Measurements from ENCODE around the gene ZBTB34.

DNA sequence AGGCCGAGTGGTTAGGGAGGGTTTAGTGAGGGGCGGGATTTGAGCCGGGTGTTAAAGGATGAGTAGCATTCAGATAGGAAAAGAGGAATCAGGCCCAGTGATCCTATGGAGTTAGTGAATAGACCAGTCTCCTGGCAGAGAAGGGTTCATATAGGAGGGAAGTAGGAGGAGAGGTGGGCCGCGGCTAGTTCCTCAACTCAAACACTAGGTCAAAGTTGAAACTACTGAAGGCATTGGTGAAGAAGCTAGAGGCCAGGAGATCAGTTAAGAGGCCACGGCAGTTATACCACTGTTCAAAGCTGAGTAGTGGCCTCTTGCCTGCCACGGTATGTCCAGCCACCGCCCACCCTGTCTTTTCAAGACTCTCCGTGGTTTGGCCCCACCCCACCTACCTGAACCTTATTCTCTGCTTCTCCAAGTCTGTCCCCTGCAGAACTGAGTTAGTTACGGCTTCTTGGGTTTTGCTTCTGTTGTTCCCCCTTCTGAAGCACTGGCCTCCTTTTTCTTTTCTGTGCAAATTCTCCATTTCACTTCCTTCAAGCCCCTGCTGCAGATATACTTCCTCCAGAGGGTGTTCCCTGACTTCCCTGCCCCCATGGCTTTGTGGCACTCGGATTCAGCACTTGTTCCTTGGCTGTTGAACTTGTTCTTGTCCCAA is 1.8 kb downstream of the ZBTB34 start:
- TF ChIP-seq, protein P1, sequence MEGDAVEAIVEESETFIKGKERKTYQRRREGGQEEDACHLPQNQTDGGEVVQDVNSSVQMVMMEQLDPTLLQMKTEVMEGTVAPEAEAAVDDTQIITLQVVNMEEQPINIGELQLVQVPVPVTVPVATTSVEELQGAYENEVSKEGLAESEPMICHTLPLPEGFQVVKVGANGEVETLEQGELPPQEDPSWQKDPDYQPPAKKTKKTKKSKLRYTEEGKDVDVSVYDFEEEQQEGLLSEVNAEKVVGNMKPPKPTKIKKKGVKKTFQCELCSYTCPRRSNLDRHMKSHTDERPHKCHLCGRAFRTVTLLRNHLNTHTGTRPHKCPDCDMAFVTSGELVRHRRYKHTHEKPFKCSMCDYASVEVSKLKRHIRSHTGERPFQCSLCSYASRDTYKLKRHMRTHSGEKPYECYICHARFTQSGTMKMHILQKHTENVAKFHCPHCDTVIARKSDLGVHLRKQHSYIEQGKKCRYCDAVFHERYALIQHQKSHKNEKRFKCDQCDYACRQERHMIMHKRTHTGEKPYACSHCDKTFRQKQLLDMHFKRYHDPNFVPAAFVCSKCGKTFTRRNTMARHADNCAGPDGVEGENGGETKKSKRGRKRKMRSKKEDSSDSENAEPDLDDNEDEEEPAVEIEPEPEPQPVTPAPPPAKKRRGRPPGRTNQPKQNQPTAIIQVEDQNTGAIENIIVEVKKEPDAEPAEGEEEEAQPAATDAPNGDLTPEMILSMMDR (IDR thresholded peaks at IDR 0.05; ENCODE audit: low read depth, low read length, poor library complexity, severe bottlenecking), result no peak
- TF ChIP-seq EZH2phosphoT487 (IDR thresholded peaks at IDR 0.05; ENCODE audit: borderline replicate concordance, low read length), result no peak

All from DOHH2 (cell line).